GM12892 (cell line): ENCODE results near the gene GRK1.

Experiments
- DNase-seq: peaks from one replicate; pipeline ENCODE4 v3.0.0; 2011; ENCODE audit not compliant: insufficient read length
- FAIRE-seq: peaks from 2 replicates; lab custom pipeline; 2011; peaks lifted over from hg19 to GRCh38; lab: Jason Lieb, UNC
- POLR2A ChIP-seq: IDR thresholded peaks from 2 replicates; pipeline ENCODE4 v1.6.1; 2011; ENCODE audit warnings: low read depth, low read length, control low read depth
- POLR2AphosphoS5 ChIP-seq: IDR thresholded peaks from 2 replicates; pipeline ENCODE4 v1.6.1; 2011; ENCODE audit warnings: low read depth, low read length, control low read depth
- TAF1 ChIP-seq: IDR thresholded peaks from 2 replicates; pipeline ENCODE4 v1.6.1; 2011; ENCODE audit warnings: low read depth, mild to moderate bottlenecking, control low read depth, low read length, borderline replicate concordance

The GRK1 gene

DNA sequence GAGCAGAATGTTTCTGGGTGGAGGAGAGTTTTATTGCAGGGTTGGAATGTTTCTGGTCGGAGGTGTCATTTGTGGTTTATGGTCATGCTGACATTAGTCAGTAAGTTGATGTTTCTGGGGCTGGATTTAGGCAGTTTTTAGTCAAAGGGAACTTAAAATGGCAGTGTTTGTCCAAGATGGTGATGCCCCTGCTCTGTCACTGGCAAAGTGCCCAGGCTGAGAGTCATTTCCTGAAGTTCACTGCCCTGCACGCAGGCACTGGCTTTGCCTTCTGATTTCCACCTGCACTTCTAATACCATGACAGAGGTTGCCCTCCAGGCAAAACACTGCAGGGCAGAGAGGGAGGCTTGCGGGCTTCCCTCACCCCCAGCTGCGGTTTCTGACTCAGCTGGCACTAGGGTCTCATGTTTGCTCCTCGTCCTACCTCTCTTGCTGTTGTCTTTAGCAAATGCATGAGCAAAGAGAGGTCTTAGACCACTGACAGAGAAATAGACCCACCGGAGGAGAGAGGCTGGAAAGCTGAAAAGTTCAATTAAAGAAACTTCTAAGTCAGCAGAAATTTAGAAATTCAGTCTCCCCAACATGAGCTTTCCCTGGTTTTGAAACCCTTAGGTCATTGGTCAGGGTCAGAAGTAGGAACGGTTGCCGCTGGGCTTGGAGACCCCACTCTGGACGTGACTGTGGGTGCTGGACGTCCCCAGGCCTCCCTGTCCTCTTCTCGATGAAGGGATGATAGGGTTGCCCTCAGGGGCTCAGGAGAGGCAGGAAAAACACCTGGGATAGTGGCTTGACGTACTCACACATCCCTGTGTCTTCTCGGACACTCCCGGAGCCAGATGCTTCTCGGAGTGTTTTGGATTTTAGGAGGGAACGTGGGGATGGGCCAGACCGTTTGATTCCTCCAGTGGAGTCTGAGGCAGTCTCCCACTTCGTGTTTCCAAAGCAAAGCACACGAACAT lies 118.3 kb downstream of the GRK1 start:
- no peak for DNase-seq
- TF ChIP-seq POLR2A, result no peak
- no peak for TF ChIP-seq TAF1
- TF ChIP-seq POLR2AphosphoS5, result no peak
- no peak for FAIRE-seq

DNA sequence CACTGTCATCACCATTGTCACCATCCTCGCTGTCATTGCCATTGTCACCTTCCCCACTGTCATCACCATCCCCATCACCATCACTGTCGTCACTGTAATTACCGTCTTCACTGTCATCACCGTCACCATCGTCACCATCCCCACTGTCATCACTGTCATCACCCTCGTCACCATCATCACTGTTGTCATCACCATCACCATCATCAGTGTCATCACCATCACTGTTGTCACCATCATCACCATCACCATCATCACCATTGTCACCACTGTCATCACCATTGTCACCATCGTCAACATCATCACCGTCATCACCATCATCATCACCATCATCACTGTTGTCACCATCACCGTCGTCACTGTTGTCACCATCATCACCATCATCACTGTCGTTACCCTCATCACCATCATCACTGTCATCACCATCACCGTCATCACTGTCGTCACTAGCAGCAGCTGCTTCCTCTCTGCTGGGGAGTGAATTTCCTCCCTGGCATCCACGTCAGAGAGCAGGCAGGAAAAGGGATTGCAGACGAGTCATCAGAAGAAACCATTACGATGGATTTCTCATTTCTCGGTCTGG lies 119.3 kb downstream of the GRK1 start:
- DNase-seq (no peak), FAIRE-seq (no peak)
- TF ChIP-seq POLR2A, result no peak
- TF ChIP-seq POLR2AphosphoS5, result no peak
- TF ChIP-seq TAF1, result no peak
